ENCODE measurements around the gene PDE4D. TPM values are rescaled to one million over a fixed set of nuclear protein-coding genes. Genes with fewer than 3 reads are reported as not detected.

Gene PDE4D
- total RNA-seq, 2 experiments from 2014 or later, result 164 to 175 TPM

- no peaks in the 10 kb centered on the region for H3K36me3 Mint-ChIP-seq (ENCODE audit: low read depth)
- Histone ChIP-seq H3K4me3 (ENCODE audit: low read length) (no peak overlapping the region), H3K27ac (ENCODE audit: low read depth in 1 of 2, low read length in 2 of 2) (no peak overlapping the region), H3K9me3 (ENCODE audit: control insufficient read depth in 1 of 2, insufficient read depth in 1 of 2, low read length in 2 of 2) (no peaks in the 10 kb centered on the region), H3K27me3 (ENCODE audit: control insufficient read depth in 1 of 2, insufficient read depth in 2 of 2, low read length in 2 of 2) (peaks cover 0 to 8% of the 10 kb centered on the region in 2 experiments), H3K36me3 (ENCODE audit: insufficient read depth, low read length) (no peaks in the 10 kb centered on the region), H3K4me1 (ENCODE audit: insufficient read depth, low read length) (no peaks in the 10 kb centered on the region)
- ATAC-seq (ENCODE audit: poor library complexity) (no peak), DNase-seq (no peak)
- POLR2A ChIA-PET, result no interaction called here
- intact Hi-C loops (cut with DNase I, micrococcal nuclease), result no loop called here
- CTCF ChIA-PET, result no interaction called here
- H3K27ac Mint-ChIP-seq, result no peak overlapping the region
- no peak overlapping the region for H3K4me3 Mint-ChIP-seq
- H3K9me3 Mint-ChIP-seq, result no peaks in the 10 kb centered on the region
- peaks cover 11% of the 10 kb centered on the region for H3K27me3 Mint-ChIP-seq
- no peaks in the 10 kb centered on the region for H3K4me1 Mint-ChIP-seq (ENCODE audit: low read depth)
- no peak for TF ChIP-seq CTCF (IDR thresholded peaks at IDR 0.05)
Observed at GRCh38 chr5:59209758-59210359, 683.7 kb downstream of the PDE4D start.

- no peak overlapping the region for H3K27ac ChIP-seq (ENCODE audit: low read depth in 1 of 2, low read length in 2 of 2)
- POLR2A ChIA-PET, result no interaction called here
- no peak overlapping the region for H3K27ac Mint-ChIP-seq
Observed at GRCh38 chr5:59208474-59208873, 685.1 kb downstream of the PDE4D start.

GRCh38 chr5:59207401-59207800, 686.1 kb downstream of the PDE4D start:
- H3K27me3 Mint-ChIP-seq, result no peaks in the 10 kb centered on the region
- ATAC-seq (ENCODE audit: poor library complexity) (no peak), DNase-seq (no peak)
- no peaks in the 10 kb centered on the region for H3K4me1 Mint-ChIP-seq (ENCODE audit: low read depth)
- Histone ChIP-seq H3K4me1 (ENCODE audit: insufficient read depth, low read length) (no peaks in the 10 kb centered on the region), H3K36me3 (ENCODE audit: insufficient read depth, low read length) (no peaks in the 10 kb centered on the region), H3K4me3 (ENCODE audit: low read length) (no peak overlapping the region), H3K27ac (ENCODE audit: low read depth in 1 of 2, low read length in 2 of 2) (no peak overlapping the region), H3K9me3 (ENCODE audit: control insufficient read depth in 1 of 2, insufficient read depth in 1 of 2, low read length in 2 of 2) (no peaks in the 10 kb centered on the region), H3K27me3 (ENCODE audit: control insufficient read depth in 1 of 2, insufficient read depth in 2 of 2, low read length in 2 of 2) (no peaks in the 10 kb centered on the region)
- POLR2A ChIA-PET, result no interaction called here
- TF ChIP-seq CTCF (IDR thresholded peaks at IDR 0.05), result no peak
- no peaks in the 10 kb centered on the region for H3K9me3 Mint-ChIP-seq
- no peak overlapping the region for H3K4me3 Mint-ChIP-seq
- intact Hi-C loops (cut with DNase I, micrococcal nuclease), result no loop called here
- CTCF ChIA-PET, result no interaction called here
- H3K27ac Mint-ChIP-seq, result no peak overlapping the region
- no peaks in the 10 kb centered on the region for H3K36me3 Mint-ChIP-seq (ENCODE audit: low read depth)

More at GRCh38 chr5:59208474-59208873, 685.1 kb downstream of the PDE4D start:
- H3K4me3 ChIP-seq (ENCODE audit: low read length), result no peak overlapping the region
- CTCF ChIA-PET, result no interaction called here
- Mint-ChIP-seq H3K4me3 (no peak overlapping the region), H3K36me3 (ENCODE audit: low read depth) (no peaks in the 10 kb centered on the region), H3K9me3 (no peaks in the 10 kb centered on the region), H3K27me3 (peaks cover under 1% of the 10 kb centered on the region), H3K4me1 (ENCODE audit: low read depth) (no peaks in the 10 kb centered on the region)
- H3K9me3 ChIP-seq (ENCODE audit: control insufficient read depth in 1 of 2, insufficient read depth in 1 of 2, low read length in 2 of 2), result no peaks in the 10 kb centered on the region
- no peaks in the 10 kb centered on the region for H3K36me3 ChIP-seq (ENCODE audit: insufficient read depth, low read length)
- no peak for ATAC-seq (ENCODE audit: poor library complexity)
- H3K27me3 ChIP-seq (ENCODE audit: control insufficient read depth in 1 of 2, insufficient read depth in 2 of 2, low read length in 2 of 2), result no peaks in the 10 kb centered on the region
- intact Hi-C loops (cut with DNase I, micrococcal nuclease), result no loop called here
- H3K4me1 ChIP-seq (ENCODE audit: insufficient read depth, low read length), result no peaks in the 10 kb centered on the region
- no peak for DNase-seq
- TF ChIP-seq CTCF (IDR thresholded peaks at IDR 0.05), result no peak
